ENCODE measurements around the gene SUMF1. TPM values are rescaled to one million over a fixed set of nuclear protein-coding genes. Genes with fewer than 3 reads are reported as not detected.

SUMF1 gene
- total and polyA plus RNA-seq, 2 of the 13 experiments (the other 11 are each of a cell fraction or from before 2014, with no cell fraction given) = 18.5 to 28.9 TPM

DNA sequence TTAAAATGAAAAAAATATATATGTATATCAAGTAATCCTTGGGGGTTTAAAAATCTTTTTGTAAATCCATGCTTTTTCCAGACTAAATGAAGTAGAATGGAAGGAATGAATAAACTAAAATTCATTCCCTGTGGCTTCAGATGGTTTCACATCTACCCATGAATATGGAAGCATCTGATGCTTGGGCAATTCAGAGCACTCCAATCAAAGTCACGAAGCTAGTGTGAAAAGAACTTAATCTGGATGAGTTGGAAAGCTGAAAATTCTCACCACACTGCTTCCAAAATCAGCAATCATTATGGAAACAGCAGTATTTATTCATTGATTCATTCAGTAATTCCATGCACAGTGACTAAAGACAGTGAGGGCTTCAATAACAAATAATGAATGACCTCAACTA lies 55.2 kb downstream of the SUMF1 start:
- Histone ChIP-seq H3K79me2 (ENCODE audit: insufficient read depth, low read length) (no peaks in the 10 kb centered on the region), H3K4me3 (replicated peaks in 1 of 3; ENCODE audit: insufficient read depth in 1 of 3, low read depth in 2 of 3, low read length in 3 of 3) (no peak overlapping the region), H2AFZ (ENCODE audit: low read length) (no peak overlapping the region), H3K27ac (ENCODE audit: extremely low read length, insufficient read depth, low read length) (no peak overlapping the region), H3K4me1 (ENCODE audit: insufficient read depth, low read length) (peaks cover 22% of the 10 kb centered on the region), H3K9ac (ENCODE audit: insufficient read depth, low read depth, low read length) (no peak overlapping the region), H3K4me2 (ENCODE audit: low read depth, low read length) (no peak overlapping the region), H3K9me3 (ENCODE audit: low read length) (no peaks in the 10 kb centered on the region), H4K20me1 (ENCODE audit: insufficient read depth, low read length) (no peaks in the 10 kb centered on the region), H3K27me3 (ENCODE audit: control insufficient read depth in 1 of 2, insufficient read depth in 2 of 2, low read length in 2 of 2) (no peaks in the 10 kb centered on the region), H3K36me3 (replicated peaks in 1 of 2; ENCODE audit: control insufficient read depth in 1 of 2, insufficient read depth in 2 of 2, low read length in 2 of 2) (peaks cover 1 to 26% of the 10 kb centered on the region in 2 experiments)
- no peak for TF ChIP-seq LCORL (IDR thresholded peaks at IDR 0.05)
- TF ChIP-seq LCORL (CRISPR knock-in tag; IDR thresholded peaks at IDR 0.05) = no peak
- no peak for TF ChIP-seq PHF5A (CRISPR knock-in tag; IDR thresholded peaks at IDR 0.05; ENCODE audit: low read depth, unreplicated experiment)
- no peak for TF ChIP-seq ZNF383 (CRISPR knock-in tag; IDR thresholded peaks at IDR 0.05; ENCODE audit: borderline replicate concordance)
- no peak for TF ChIP-seq ZSCAN21 (CRISPR knock-in tag; IDR thresholded peaks at IDR 0.05; ENCODE audit: borderline replicate concordance)
- TF ChIP-seq ZKSCAN5 (CRISPR knock-in tag; IDR thresholded peaks at IDR 0.05) = no peak
- TF ChIP-seq, protein P1, sequence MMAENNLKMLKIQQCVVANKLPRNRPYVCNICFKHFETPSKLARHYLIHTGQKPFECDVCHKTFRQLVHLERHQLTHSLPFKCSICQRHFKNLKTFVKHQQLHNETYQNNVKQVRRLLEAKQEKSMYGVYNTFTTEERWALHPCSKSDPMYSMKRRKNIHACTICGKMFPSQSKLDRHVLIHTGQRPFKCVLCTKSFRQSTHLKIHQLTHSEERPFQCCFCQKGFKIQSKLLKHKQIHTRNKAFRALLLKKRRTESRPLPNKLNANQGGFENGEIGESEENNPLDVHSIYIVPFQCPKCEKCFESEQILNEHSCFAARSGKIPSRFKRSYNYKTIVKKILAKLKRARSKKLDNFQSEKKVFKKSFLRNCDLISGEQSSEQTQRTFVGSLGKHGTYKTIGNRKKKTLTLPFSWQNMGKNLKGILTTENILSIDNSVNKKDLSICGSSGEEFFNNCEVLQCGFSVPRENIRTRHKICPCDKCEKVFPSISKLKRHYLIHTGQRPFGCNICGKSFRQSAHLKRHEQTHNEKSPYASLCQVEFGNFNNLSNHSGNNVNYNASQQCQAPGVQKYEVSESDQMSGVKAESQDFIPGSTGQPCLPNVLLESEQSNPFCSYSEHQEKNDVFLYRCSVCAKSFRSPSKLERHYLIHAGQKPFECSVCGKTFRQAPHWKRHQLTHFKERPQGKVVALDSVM (CRISPR knock-in tag; IDR thresholded peaks at IDR 0.05) = no peak
- no peak for TF ChIP-seq RAD51 (IDR thresholded peaks at IDR 0.05; ENCODE audit: borderline replicate concordance)
- TF ChIP-seq, protein P2, sequence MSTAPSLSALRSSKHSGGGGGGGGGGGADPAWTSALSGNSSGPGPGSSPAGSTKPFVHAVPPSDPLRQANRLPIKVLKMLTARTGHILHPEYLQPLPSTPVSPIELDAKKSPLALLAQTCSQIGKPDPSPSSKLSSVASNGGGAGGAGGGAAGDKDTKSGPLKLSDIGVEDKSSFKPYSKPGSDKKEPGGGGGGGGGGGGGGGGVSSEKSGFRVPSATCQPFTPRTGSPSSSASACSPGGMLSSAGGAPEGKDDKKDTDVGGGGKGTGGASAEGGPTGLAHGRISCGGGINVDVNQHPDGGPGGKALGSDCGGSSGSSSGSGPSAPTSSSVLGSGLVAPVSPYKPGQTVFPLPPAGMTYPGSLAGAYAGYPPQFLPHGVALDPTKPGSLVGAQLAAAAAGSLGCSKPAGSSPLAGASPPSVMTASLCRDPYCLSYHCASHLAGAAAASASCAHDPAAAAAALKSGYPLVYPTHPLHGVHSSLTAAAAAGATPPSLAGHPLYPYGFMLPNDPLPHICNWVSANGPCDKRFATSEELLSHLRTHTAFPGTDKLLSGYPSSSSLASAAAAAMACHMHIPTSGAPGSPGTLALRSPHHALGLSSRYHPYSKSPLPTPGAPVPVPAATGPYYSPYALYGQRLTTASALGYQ (CRISPR knock-in tag; IDR thresholded peaks at IDR 0.05) = no peak
- no peak for TF ChIP-seq TAF15 (IDR thresholded peaks at IDR 0.05; ENCODE audit: low read depth, low read length, poor library complexity, severe bottlenecking)
- TF ChIP-seq, protein P3, sequence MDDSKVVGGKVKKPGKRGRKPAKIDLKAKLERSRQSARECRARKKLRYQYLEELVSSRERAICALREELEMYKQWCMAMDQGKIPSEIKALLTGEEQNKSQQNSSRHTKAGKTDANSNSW (CRISPR knock-in tag; IDR thresholded peaks at IDR 0.05; ENCODE audit: borderline replicate concordance) = no peak
- TF ChIP-seq FOXC1 (CRISPR knock-in tag; IDR thresholded peaks at IDR 0.05; ENCODE audit: borderline replicate concordance) = no peak
- TF ChIP-seq HNRNPK (IDR thresholded peaks at IDR 0.05; ENCODE audit: low read depth, low read length, poor library complexity, severe bottlenecking) = no peak
- WGBS (ENCODE audit: low lambda C conversion rate) = 91% methylated on average over 1 of the region's 1 CpG
- BruUV-seq (replicated peaks) = no TSS peak
- no peak for FAIRE-seq
- CTCF ChIA-PET (ENCODE audit: low intra/inter-chr PET ratio, low total read pairs) = no interaction called here
- ATAC-seq = no peak
- in situ Hi-C loops (cut with HindIII; ENCODE audit: extremely low pct_ligation_motif_present, low pct_unique_long_range_greater_than_20kb) (no loop called here), intact Hi-C loops (cut with micrococcal nuclease; ENCODE audit: unreplicated experiment) (no loop called here)
- DNase-seq (ENCODE audit: low spot score) = no peak
- POLR2A ChIA-PET = no interaction called here
